NCI-H345 (cell line): Measurements from ENCODE around the gene SYNRG.

Experiments used
- DNase-seq: peaks from one replicate; lab custom pipeline; 2025; lab: John Stamatoyannopoulos, UW

Gene SYNRG

DNA sequence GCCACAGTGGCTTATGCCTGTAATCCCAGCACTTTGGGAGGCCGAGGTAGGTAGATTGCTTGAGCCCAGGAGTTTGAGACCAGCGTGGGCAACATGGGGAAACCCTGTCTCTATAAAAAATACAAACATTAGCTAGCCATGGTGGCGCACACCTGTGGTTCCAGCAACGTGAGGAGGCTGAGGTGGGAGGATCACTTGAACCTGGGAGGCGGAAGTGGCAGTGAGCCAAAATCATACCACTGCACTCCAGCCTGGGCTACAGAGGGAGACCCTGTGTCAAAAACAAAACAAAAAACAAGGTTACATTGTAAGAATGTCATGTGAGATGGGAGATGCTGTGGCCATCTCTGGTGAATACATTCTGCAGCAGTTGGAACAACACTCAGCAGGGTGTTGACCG is 106.1 kb downstream of the SYNRG start:
- DNase-seq, result no peak

DNA sequence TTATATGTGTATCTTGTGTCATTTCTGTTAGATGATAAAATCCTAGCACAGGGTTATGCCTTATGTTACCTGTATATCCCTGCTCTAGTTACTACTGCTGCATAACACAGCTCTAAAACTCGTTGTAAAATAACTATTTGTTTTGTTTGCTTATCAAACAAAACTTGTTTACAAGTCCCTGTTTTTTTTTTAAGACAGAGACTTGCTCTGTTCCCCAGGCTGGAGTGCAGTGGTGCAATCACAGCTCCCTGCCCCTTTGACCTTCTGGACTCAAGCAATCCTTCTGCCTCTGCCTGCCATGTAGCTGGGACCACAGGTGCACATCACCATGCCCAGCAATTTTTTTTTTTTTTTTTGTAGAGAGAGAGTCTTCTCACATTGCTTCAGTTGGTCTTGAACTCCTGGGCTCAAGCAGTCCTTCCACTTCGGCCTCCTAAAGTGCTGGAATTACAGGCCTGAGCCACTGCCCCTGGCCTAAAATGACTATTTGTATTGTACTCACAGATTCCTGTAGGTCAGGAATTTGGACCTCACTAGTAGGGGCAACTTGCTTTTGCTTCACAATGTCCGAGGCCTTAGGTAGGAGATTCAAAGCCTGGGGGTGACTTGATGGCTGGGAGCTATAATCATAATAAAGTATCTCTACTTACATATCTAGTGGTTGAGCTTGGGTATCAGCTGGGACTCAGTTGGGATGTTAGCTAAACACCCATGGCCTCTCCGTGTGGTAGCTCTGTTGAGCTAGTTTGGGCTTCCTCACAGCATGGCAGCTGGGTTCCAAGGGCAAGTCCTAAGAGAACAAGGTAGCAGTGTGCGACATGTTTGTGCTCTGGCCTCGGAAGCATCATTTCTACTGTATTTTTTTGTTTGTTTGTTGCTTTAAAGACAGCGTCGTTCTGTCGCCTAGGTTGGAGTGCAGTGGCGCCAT is 106.9 kb downstream of the SYNRG start:
- no peak for DNase-seq

DNA sequence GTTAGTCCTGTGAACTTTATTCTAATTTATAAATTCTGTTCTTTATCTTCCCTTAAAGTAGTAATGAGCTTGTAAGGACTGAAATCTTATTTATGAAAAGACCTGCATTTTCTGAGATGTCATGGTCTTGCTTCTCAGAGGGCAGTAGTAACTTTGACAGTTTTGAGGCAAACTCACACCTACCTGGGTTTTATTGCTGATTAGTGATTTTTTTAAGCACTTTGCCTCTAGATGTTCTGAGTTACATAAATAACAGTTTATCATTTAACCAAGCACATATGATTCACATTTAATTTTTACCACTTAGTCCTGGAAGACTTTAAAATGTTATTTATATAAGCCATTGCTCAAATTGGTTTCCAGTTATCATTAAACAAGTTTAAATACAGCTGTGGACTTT is 108.8 kb downstream of the SYNRG start:
- no peak for DNase-seq

DNA sequence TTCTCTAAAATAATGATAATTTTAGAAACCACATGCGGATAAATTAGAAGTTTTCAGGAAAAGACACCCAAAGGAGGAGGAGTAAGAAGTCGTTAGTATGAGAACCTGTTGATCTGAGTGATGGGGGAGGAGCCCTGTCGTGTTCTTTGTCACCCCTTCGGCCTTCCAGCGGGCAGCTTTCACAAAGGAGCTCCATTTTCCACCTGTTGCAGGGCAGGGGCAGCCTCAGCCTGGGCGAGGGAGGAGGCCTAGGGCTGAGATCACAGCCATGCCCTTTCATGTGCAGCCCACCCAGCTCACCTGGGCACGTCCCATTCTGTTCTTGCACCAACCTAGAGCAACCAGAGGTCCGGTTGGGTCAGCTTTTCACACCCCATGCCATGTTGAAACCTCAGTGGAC is 114.2 kb downstream of the SYNRG start:
- no peak for DNase-seq

DNA sequence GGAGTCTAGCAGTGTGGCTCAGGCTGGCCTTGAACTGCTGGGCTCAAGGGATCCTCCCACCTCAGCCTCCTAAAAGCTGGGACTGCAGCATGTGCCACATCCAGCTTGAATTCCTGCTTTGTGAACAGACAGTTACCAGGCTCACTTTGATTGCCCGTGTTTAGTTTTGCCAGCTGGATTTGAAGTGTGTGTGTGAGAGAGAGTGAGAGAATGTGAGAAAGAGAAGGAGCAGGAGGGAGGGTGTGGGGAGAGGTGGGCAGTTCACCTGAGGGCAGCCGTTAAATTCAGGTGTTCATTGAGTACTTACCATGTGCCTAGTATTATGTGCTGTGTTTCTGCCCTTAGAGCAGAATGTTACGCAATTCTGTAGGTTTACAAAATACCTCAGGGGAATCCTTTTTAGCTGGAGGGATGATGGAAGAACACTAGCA is 114.8 kb downstream of the SYNRG start:
- no peak for DNase-seq

DNA sequence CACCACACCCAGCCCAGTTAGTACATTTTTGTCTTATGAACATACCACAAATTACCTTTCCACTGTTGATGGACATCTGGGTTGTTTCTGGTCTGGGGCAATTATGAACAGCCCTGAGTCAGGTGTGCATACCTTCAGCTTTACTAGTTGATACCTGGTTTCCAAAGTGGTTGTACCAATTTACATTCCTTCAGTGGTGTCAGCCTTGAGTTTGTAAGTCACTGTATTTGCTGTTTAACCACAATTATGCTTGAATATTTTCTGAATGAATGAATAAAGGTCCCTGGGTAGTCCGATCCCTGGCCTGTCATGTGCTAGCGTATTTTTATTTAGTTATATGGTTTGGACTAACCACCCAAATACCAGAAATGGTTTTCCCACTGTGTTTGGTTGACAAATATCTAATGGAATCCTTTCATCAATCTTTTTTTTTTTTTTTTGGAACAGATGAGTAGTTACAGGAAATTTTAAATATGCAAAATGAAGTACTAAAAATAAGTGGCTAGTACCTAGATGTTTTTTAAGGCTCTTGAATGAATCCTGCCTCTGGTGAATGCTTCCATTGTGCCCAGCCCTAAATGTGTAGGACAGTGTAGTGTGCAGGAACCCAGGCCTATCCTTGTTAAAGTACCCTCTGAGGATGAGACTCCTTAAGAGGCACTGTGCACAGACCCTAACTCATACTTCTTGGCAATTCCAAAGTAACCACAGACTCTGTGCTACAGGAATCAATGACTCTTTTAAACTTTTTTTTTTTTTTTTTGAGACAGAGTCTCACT is 115.8 kb downstream of the SYNRG start:
- DNase-seq, result no peak

DNA sequence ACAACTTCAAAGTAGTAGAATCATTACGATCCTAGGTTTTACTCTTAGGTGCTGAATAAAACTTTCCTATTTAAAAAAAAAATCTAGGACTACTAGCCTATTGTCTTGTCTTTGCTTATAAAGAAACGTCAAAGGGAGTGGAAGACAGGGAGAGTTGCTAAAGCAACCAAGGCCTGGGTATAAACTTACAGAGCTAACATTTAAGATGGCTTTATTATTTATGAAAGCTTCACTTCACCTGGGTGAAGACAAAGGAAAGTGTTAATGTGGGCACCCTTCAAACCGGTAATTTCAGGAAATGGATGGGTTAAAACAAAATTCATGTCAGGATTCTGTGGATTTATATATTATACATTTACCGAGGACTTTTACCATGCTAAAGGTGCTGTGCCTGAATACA is 117.1 kb downstream of the SYNRG start:
- no peak for DNase-seq

DNA sequence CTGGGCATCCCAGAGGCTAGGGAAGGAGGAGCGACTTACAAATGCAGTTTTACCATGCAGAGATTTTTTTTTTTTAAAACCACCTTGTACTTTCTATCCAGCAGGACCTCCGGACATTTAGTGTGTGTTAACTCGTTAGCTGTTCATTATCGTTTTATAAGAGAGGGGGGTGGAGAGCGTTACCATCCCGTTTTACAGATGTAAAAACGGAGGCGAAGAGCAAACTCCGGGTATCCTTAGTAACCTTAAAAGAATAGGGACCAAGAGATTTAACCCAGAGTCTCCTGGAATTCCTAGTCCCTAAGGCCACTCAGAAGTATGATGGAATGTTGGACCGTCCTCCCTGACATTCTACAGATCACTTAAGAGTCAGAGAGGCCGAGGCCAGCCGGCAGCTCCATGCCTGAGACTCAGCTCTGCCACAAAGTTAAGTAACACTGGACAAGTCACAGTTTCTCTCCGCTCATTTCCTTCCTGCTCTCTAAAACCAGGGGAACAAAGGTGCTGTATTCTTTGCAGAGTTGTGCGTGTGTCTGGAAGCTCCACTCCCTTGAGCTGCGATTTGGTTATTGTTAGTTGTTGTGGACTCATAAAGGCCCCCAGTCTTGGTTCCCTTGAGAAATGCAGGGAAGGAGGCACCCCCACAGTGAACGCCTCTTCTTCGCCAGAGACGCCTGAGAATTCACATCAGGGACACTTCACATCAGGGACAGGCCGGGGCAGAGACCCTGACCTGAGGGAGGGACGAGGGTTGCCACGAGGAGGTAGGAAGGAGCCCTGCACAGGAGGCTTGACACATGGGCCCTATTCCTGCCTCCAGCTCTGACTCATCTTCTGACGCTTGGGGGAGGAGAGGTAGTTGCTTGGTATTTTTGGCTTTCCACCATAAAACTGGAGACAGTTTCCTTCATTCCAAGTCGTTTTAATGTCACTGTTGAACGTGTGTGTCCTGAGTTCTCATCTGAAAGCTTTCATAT is 118.3 kb downstream of the SYNRG start:
- DNase-seq, result no peak

DNA sequence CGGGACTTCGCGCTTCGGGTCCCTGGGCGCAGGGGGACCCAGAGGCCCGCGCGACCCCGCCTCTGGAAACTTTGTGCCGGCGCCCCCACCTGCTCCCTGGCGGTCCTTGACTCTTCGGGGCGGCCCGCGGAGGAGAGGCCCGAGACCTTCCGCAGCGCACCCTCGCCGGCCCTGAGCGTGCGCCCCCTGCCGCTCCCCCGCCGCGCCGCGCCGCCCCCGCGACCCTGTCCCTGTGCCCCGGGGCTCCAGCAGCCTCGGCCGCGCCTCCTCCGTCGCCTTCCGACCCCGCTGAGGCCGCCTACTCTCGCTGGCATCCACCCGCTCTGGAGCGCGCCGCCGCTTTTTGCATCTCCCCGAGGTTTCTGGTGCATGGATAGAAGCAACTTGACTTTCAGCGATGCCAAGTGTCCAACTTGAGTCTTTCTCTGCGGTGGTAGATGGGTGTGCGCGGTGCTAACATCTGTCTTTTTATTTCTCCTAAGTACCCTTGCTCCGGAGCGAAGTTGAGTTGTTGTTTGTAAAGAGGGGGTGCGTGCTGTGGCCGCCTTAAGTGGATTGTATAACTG is 119.1 kb downstream of the SYNRG start:
- peak; percentile 43 for DNase-seq

DNA sequence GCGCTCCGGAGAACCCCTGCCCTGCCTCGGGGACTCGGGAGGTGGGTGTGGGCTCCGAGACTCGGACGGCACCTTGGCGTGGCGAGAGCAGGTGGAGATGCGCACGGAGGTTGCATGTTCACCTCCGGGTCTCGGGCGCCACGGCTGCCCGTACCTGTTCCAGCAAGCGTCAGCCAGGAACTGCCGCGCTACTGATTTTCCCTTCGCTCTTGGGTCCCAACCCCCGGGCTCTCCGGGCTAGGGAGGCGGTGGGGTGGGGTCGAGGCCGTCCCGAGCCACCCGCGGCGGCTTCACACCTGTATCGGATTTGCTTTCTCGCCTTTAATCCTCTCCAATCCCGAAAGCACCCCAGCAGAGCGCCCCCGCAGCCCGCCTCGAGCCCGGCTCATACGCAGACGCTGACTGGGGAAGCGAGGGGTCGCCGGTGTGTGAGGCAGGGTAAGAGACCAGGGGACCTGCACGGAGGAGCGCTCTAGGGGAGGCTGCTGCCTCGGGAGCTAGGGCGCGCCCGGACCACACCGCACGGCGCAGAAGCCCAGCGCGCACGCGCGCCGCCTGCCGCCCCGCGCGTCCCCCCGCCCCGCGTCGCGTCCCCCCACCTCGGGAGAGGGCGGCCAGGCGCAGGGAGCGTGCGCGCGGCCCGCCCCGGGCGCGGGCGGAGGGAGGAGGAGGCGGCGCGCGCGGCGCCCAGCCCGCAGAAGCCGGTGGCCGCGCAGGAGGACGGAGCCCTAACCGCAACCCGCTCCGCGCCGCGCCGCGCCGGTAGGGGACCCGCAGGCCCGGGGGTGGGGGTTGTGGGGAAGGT is 119.8 kb downstream of the SYNRG start, which contains the start of gene DUSP14:
Gene DUSP14 (plus strand): TSS at position 695 of the 805 bp plus-strand sequence. CDS start 22,382 bp downstream, outside the sequence.
- peak; percentile 91 for DNase-seq

DNA sequence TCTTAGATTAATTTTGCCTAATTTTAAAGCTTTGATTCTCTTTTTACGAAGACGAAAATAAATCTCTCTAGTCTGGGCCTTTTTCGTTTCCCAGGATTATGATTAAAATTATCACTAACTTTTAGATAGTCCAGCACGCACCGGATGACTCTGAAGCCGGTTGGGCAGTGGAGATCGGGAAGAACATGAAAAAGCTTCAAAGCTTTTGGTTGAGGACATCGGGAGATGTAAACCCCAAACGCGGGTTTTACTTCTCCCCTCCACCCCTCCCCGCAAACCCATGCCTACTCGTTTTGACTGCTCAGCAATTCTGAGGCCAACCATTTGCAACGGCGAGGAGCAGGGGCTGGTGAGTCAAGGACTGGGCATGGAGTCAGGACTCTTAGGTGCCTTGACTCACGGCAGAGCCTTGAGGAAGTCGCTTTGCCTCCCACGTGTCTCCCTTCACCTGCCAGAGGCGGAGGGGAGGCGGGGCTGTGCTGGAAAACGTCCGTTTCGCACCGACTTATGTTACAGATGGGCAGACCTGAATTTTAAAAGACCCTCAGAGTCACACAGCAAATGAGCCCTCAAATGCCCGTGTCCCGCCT is 120.5 kb downstream of the SYNRG start:
- peak; percentile 61 for DNase-seq

DNA sequence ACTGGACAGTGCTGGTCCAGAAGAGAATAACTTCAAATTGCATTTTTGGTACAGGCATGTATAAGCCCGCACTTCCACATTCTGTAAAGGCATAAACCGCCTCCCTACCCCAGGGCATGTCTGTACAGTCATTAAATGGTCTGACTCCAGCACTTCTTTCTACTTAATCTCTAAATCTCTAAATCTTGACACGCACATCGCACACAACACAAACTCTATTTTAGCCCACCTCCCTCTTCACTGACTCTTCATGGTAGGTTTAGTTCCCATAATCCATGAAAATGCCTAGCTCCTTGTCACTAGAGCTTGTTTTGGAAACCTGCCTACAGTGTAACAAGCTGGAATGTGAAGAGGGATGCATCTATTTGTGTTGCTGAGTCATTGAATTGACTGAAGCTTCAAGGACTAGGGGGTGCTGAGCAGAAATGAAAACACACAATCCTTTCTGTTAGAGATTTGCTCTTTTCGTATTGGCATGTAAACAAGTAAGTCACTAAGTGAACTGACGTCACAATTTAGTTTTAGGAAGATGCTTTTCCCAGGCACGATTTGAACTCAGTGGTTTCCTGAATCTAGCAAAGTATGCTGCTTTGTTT is 121.1 kb downstream of the SYNRG start:
- DNase-seq, result peak; percentile 85

DNA sequence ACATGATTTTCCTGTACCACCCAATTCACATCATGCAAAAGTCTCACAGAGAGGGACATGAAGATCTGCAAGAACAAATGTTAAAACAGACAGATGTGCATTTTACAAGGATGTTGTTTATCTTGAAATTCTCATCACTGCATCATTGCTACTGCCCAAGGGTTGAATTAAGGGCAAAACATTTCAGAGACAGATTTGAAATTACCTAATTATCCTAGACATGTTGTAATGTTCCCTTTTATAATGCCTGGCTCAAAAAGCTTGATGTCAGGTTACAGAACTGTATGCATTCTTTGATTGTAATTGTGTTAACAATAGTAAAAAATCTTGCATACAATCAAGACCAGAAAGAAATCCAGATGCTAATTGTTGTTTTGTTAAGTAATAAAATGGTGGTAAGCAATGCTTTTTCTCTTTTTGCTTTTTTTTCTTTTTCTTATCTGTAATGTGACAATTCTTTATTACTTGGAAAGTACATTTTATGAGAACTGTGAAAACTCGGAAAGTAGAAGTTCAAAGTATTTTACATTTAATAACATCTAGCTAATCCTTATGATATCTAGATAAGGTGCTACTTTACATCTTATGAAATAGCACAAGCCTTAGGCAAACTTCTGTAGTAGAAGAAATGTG is 123.2 kb downstream of the SYNRG start:
- no peak for DNase-seq

DNA sequence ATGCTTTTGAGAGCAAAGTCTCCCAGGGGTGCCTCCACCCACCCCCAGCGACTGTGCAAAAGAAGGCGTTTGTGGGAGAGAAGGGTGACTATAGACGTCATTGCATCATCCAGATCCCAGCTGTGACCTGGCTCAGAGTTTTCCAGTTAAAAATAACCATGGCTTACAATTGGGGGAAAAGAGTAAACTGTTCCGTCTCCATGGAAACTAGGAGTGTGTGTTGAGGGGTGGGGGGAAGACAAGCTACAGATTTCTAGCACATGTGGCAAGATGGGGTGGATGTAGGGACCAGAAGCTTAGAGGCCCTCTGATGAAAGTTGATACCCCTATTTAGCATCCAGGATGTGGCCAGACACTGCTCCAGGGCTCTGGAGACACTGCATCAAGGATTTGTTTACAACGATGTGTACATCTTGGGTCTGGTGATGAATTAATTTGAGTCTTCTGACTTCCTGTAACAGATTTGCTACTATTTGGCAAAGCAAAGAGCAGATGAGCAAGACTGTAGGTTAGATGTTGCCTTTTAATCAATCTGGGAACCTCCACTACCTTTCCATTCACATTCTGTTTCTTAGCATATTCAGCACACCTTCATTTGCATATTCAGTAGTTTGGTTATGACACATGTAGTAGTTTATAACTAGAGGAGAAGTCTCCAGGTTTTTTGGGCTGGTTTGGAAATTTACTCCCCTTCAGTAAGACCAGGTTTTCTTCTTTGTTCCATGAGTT is 125.7 kb downstream of the SYNRG start:
- no peak for DNase-seq

DNA sequence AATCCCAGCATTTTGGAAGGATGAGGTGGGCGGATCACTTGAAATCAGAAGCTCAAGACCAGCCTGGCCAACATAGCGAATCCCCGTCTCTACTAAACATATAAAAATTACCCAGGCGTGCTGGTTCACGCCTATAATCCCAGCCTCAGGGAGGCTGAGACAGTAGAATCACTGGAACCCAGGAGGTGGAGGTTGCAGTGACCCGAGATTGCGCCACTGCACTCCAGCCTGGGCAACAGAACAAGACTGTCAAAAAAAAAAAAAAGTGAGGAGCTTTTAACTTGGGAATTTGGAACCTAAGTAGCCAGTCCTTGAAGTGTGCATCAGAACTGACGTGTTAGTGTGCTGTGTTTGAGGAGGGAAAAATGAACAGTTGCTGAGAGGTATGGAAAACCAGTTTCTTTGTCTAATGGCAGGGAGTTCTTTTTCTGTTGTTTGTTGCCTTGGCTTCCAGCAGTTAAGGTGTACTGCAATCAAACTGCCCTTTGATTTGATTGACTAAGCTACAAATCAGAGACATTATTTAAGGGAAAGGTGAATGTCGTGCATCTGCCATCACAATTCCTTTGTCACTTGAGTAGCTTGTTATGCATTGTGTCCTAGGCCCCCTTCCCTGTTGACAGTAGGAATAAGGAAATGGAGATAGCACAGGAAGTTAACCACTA is 128.1 kb downstream of the SYNRG start:
- DNase-seq, result no peak

DNA sequence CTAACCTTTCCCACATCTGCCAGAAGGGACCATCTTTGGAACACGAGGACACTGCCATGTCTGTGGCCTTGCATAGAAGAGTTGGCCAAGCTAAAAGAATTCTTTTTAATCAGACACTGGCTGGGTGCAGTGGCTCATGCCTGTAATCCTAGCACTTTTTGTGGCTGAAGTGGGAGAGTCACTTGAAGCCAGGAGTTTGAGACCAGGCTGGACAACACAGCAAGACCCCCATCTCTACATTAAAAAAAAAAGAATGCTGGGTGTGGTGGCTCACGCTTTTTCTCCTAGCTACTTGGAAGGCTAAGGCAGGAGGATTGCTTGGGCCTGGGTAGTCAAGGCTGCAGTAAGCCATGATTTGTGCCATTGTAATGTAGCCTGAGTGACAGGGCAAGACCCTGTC is 128.8 kb downstream of the SYNRG start:
- DNase-seq, result no peak

DNA sequence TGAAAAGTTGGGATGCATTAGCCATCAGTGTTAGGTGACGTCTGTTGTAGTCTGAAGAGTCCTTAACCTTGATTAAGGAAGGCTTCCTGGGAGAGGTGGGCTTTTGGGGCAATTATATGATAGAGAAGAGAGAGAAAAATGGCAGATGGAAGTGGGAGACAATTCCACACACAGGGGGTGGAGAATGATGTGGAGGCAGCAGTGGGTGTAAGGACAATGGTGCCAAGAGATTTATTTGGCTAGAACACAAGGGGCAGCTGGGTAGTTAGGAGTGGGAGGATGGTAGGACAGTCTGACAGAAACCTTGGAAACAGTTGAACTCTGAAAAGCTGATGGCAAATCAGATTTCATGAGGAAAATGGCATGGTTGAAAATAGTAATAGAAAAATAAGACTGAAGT is 130.2 kb downstream of the SYNRG start:
- DNase-seq, result no peak

DNA sequence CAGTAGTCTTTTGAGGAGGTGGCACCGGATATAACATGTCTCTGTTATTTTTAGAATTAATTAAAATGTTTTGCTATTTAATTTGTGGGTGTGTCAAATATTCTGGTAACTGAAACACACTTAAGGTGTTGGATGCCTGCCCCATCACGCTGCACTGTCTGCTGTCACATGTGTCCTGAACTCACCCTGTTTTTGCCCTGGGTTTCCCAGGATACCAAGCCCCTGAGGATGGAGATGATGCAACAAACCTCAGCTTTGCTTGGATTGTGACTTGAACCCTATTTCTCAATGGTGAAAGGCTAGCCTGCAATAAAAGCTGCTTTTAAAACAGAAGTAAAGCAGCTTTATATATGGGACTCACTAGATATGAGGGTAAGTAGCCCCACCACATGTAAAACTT is 131.0 kb downstream of the SYNRG start:
- DNase-seq, result no peak
